ENCODE data around the gene AKAP6. TPM values are rescaled to one million over a fixed set of nuclear protein-coding genes. Genes with fewer than 3 reads are reported as not detected.

The AKAP6 gene
- total RNA-seq, 1 experiment from 2014 or later: 1.9 TPM

DNA sequence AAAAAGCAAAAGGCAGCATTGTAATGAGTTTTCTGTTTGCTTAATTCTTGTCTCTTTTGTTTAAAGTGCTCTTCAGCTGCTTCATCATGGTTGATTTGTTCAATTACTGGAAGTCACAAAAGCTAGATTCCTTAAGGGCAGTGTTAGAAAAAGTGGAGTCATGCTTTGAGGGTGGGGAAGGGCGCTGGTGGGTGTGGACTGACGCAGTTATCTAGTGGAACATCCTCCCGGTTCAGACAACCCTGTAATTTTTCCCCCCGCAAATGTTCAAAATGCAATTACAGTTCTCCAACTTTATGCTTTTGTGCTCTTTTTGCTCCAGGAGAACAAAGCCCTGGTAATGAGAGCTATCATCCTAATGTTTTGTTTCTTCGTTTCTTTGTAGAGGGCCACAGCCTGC is 2.1 kb downstream of the AKAP6 start:
- no peak overlapping the region for H3K4me2 ChIP-seq (ENCODE audit: low read length)
- no peaks in the 10 kb centered on the region for H3K36me3 ChIP-seq (ENCODE audit: control insufficient read depth in 1 of 2, insufficient read depth in 2 of 2, low read length in 2 of 2)
- no peaks in the 10 kb centered on the region for H4K20me1 ChIP-seq (ENCODE audit: insufficient read depth)
- no peaks in the 10 kb centered on the region for H3K9me2 ChIP-seq (ENCODE audit: insufficient read depth)
- no peaks in the 10 kb centered on the region for H3K9me3 ChIP-seq (ENCODE audit: control insufficient read depth in 1 of 2, insufficient read depth in 1 of 2, low read depth in 1 of 2, low read length in 2 of 2)
- H3K4me1 ChIP-seq (ENCODE audit: control insufficient read depth in 1 of 2, insufficient read depth in 2 of 2, low read length in 2 of 2): no peaks in the 10 kb centered on the region
- ChIA-PET CTCF (no interaction called here), RAD21 (ENCODE audit: low non-redundant PET in 1 of 2, low total read pairs in 2 of 2, uncharacterized antibody in 2 of 2, unreplicated experiment in 2 of 2) (no interaction called here), POLR2A (interaction anchor here (1.1 kb wide), 1 partner anchor 14 kb away, joined by 3 read pairs; no protein-coding TSS in a partner anchor)
- no peaks in the 10 kb centered on the region for H3K27me3 ChIP-seq (ENCODE audit: insufficient read depth, low read length)
- TF ChIP-seq SP1 (IDR thresholded peaks at IDR 0.05; ENCODE audit: low read depth) (no peak), ZNF274 (IDR thresholded peaks at IDR 0.05; ENCODE audit: low read depth, low read length) (no peak), ZFX (IDR thresholded peaks at IDR 0.05) (no peak), EGR1 (IDR thresholded peaks at IDR 0.05; ENCODE audit: low read depth) (no peak), ELF1 (IDR thresholded peaks at IDR 0.05; ENCODE audit: borderline replicate concordance, low read depth) (no peak), TCF7L2 (IDR thresholded peaks at IDR 0.05; ENCODE audit: borderline replicate concordance, extremely low read depth, insufficient read depth, insufficient read length) (no peak), POLR2AphosphoS5 (IDR thresholded peaks at IDR 0.05; ENCODE audit: low read depth, low read length) (no peak), JUND (IDR thresholded peaks at IDR 0.05) (no peak), POLR2A (IDR thresholded peaks at IDR 0.05; ENCODE audit: borderline replicate concordance, extremely low read depth, insufficient read depth, insufficient read length) (no peak), SIN3A (IDR thresholded peaks at IDR 0.05; ENCODE audit: low read depth) (no peak), CEBPB (IDR thresholded peaks at IDR 0.05; ENCODE audit: low read depth) (no peak), YY1 (IDR thresholded peaks at IDR 0.05; ENCODE audit: extremely low read depth, insufficient replicate concordance, low read depth, low read length) (no peak), RAD21 (IDR thresholded peaks at IDR 0.05; ENCODE audit: low read depth) (no peak), SRF (IDR thresholded peaks at IDR 0.05; ENCODE audit: low read depth) (no peak)
- TF ChIP-seq, protein P1, sequence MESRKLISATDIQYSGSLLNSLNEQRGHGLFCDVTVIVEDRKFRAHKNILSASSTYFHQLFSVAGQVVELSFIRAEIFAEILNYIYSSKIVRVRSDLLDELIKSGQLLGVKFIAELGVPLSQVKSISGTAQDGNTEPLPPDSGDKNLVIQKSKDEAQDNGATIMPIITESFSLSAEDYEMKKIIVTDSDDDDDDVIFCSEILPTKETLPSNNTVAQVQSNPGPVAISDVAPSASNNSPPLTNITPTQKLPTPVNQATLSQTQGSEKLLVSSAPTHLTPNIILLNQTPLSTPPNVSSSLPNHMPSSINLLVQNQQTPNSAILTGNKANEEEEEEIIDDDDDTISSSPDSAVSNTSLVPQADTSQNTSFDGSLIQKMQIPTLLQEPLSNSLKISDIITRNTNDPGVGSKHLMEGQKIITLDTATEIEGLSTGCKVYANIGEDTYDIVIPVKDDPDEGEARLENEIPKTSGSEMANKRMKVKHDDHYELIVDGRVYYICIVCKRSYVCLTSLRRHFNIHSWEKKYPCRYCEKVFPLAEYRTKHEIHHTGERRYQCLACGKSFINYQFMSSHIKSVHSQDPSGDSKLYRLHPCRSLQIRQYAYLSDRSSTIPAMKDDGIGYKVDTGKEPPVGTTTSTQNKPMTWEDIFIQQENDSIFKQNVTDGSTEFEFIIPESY (IDR thresholded peaks at IDR 0.05; ENCODE audit: extremely low read depth, insufficient replicate concordance, low read length): no peak
- TF ChIP-seq, protein P2, sequence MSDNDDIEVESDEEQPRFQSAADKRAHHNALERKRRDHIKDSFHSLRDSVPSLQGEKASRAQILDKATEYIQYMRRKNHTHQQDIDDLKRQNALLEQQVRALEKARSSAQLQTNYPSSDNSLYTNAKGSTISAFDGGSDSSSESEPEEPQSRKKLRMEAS (IDR thresholded peaks at IDR 0.05): no peak
- TF ChIP-seq, protein P3, sequence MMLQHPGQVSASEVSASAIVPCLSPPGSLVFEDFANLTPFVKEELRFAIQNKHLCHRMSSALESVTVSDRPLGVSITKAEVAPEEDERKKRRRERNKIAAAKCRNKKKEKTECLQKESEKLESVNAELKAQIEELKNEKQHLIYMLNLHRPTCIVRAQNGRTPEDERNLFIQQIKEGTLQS (IDR thresholded peaks at IDR 0.05): no peak
- H3K27ac ChIP-seq (ENCODE audit: low read depth, low read length): no peak overlapping the region
- no TSS peak for BruUV-seq (replicated peaks)
- DNase-seq (ENCODE audit: low read depth, low spot score): no peak
- H3K4me3 ChIP-seq (replicated peaks in 1 of 2; ENCODE audit: low read depth in 1 of 2, low read length in 2 of 2): no peak overlapping the region
- ATAC-seq: no peak
- no peak overlapping the region for H3K9ac ChIP-seq (ENCODE audit: low read length)
- H2AFZ ChIP-seq (ENCODE audit: low read depth, low read length, poor library complexity, severe bottlenecking): no peak overlapping the region
- H3K79me2 ChIP-seq (ENCODE audit: insufficient read depth, low read length): no peaks in the 10 kb centered on the region
- intact Hi-C loops (cut with micrococcal nuclease): no loop called here
